Caco-2 (cell line): ENCODE results near the gene KRTAP7-1. TPM values are rescaled to one million over a fixed set of nuclear protein-coding genes. Genes with fewer than 3 reads are reported as not detected.

ENCODE experiments used
- Bru-seq: library from RNA; stranded (reverse); fragments of 400-500 nt; gene quantifications from one replicate; lab custom pipeline; 2021; lab: Mats Ljungman, UMichigan
- BruChase-seq, 2 experiments: library from RNA; stranded (reverse); fragments of 400-500 nt; gene quantifications; one replicate each; lab custom pipeline; 2021; lab: Mats Ljungman, UMichigan
- BruUV-seq: library from RNA; stranded (reverse); fragments of 400-500 nt; replicated peaks from 2 replicates; lab custom pipeline; 2021; lab: Mats Ljungman, UMichigan
- CTCF ChIA-PET: fragments of 300-600 bp; sonication (Branson Sonifier 250); formaldehyde crosslinking; loops from one replicate; lab custom pipeline; 2022; ENCODE audit warnings: antibody characterized with exemption; lab: Charles Lee
- POLR2A ChIA-PET: fragments of 300-600 bp; sonication (Branson Sonifier 250); formaldehyde crosslinking; loops from one replicate; lab custom pipeline; 2022; ENCODE audit warnings: antibody characterized with exemption; lab: Charles Lee
- DNase-seq, 2 experiments: peaks; one replicate each; pipeline versions ENCODE4 v3.0.0 to v3.0.0-alpha.2; 2020 to 2022
- H3K27me3 ChIP-seq: replicated peaks from 2 replicates; pipeline ENCODE4 v1.6.0; 2011; ENCODE audit warnings: low read length; ENCODE audit not compliant: control insufficient read depth, insufficient read depth
- H3K36me3 ChIP-seq: 2 replicates; pipeline ENCODE4 v1.5.1; 2011; ENCODE audit warnings: low read length; ENCODE audit not compliant: control insufficient read depth, insufficient read depth
- H3K4me1 ChIP-seq: fragments of 250-450 bp; sonication (Bioruptor Pico); 2 replicates; pipeline ENCODE4 v1.5.1; 2020; ENCODE audit warnings: mild to moderate bottlenecking
- H3K4me3 ChIP-seq: 2 replicates; pipeline ENCODE4 v1.5.1; 2011; ENCODE audit warnings: low read depth, mild to moderate bottlenecking, control low read depth, low read length
- H3K9me3 ChIP-seq: fragments of 250-450 bp; sonication (Bioruptor Pico); 2 replicates; pipeline ENCODE4 v1.5.1; 2020; ENCODE audit warnings: mild to moderate bottlenecking, moderate library complexity
- H3K27ac Mint-ChIP-seq: one replicate; pipeline ENCODE4 v1.8.0; 2022; ENCODE audit warnings: mixed read lengths; ENCODE audit not compliant: unreplicated experiment
- H3K27me3 Mint-ChIP-seq: one replicate; pipeline ENCODE4 v1.8.0; 2022; ENCODE audit warnings: mixed read lengths; ENCODE audit not compliant: insufficient read depth, unreplicated experiment
- H3K36me3 Mint-ChIP-seq: one replicate; pipeline ENCODE4 v1.8.0; 2022; ENCODE audit warnings: mild to moderate bottlenecking, mixed read lengths; ENCODE audit not compliant: insufficient read depth, unreplicated experiment
- H3K4me1 Mint-ChIP-seq: one replicate; pipeline ENCODE4 v1.8.0; 2022; ENCODE audit warnings: low read depth, mixed read lengths; ENCODE audit not compliant: unreplicated experiment
- H3K4me3 Mint-ChIP-seq: one replicate; pipeline ENCODE4 v1.8.0; 2022; ENCODE audit warnings: mild to moderate bottlenecking, moderate library complexity, mixed read lengths; ENCODE audit not compliant: unreplicated experiment
- H3K9me3 Mint-ChIP-seq: one replicate; pipeline ENCODE4 v1.8.0; 2022; ENCODE audit warnings: mixed read lengths; ENCODE audit not compliant: unreplicated experiment
- intact Hi-C: fragments of 100-400 bp; cut with micrococcal nuclease; formaldehyde crosslinking; loops from one replicate; pipeline ENCODE4 v1.10.0; 2022; ENCODE audit not compliant: unreplicated experiment
- long read RNA-seq: library from polyadenylated mRNA; stranded (forward); transcript quantifications from one replicate; pipeline ENCODE4 v2.0.0, GENCODE V29; 2022
- total RNA-seq: library from RNA; stranded (reverse); gene quantifications from 2 replicates; pipeline ENCODE4 v1.2.3, GENCODE V29; 2022
- TF ChIP-seq, protein P1 (sequence below), 2 experiments: fragments of 200-600 bp in 1 of 2; IDR thresholded peaks; 1 replicate in 1 of 2; 2 replicates in 1 of 2; pipeline versions ENCODE4 v1.5.1 to v1.8.0; 2011 to 2022; ENCODE audit warnings: antibody characterized with exemption in 1 of 2, control low read depth in 1 of 2, inconsistent platforms in 1 of 2, low read depth in 1 of 2, low read length in 1 of 2, mild to moderate bottlenecking in 1 of 2, moderate library complexity in 1 of 2; ENCODE audit not compliant: insufficient read depth in 1 of 2, severe bottlenecking in 1 of 2, unreplicated experiment in 1 of 2

The KRTAP7-1 gene, protein sequence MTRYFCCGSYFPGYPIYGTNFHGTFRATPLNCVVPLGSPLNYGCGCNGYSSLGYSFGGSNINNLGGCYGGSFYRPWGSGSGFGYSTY
- total RNA-seq (not detected in 2 replicates), Bru-seq, nascent RNA (not detected), BruChase-seq, experiment 1, labeled RNA remaining after a 2-hour chase (not detected), BruChase-seq, experiment 2, labeled RNA remaining after a 6-hour chase (not detected)
- long read RNA-seq = 0 reads

GRCh38 chr21:30829659-30830058 is at the start of gene KRTAP7-1:
Gene KRTAP7-1 (minus strand): TSS chr21:30829759. CDS start chr21:30829698, 61 bp downstream.
- BruUV-seq = no TSS peak
- H3K4me3 Mint-ChIP-seq = no peak within 1 kb of the TSS
- no peaks in the 10 kb centered on the region for H3K27me3 Mint-ChIP-seq
- H3K27me3 ChIP-seq = no peaks in the 10 kb centered on the region
- H3K9me3 ChIP-seq = 0 out of 2 replicates have a peak, but pooled peaks cover 4% of the 10 kb centered on the region
- no peaks in the 10 kb centered on the region for H3K4me1 Mint-ChIP-seq
- peaks cover 8% of the 10 kb centered on the region for H3K4me1 ChIP-seq
- no peaks in the 10 kb centered on the region for H3K9me3 Mint-ChIP-seq
- H3K36me3 Mint-ChIP-seq = no peaks in the 10 kb centered on the region
- ChIA-PET CTCF (no interaction called here), POLR2A (no interaction called here)
- no peak within 1 kb of the TSS for H3K27ac Mint-ChIP-seq
- intact Hi-C loops = no loop called here
- H3K4me3 ChIP-seq = no peak within 1 kb of the TSS
- TF ChIP-seq, protein P1, sequence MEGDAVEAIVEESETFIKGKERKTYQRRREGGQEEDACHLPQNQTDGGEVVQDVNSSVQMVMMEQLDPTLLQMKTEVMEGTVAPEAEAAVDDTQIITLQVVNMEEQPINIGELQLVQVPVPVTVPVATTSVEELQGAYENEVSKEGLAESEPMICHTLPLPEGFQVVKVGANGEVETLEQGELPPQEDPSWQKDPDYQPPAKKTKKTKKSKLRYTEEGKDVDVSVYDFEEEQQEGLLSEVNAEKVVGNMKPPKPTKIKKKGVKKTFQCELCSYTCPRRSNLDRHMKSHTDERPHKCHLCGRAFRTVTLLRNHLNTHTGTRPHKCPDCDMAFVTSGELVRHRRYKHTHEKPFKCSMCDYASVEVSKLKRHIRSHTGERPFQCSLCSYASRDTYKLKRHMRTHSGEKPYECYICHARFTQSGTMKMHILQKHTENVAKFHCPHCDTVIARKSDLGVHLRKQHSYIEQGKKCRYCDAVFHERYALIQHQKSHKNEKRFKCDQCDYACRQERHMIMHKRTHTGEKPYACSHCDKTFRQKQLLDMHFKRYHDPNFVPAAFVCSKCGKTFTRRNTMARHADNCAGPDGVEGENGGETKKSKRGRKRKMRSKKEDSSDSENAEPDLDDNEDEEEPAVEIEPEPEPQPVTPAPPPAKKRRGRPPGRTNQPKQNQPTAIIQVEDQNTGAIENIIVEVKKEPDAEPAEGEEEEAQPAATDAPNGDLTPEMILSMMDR (IDR thresholded peaks at IDR 0.05; ENCODE audit: insufficient read depth in 1 of 2, low read depth in 1 of 2, low read length in 1 of 2, severe bottlenecking in 1 of 2, unreplicated experiment in 1 of 2) = no peak
- no peak for DNase-seq
- no peaks in the 10 kb centered on the region for H3K36me3 ChIP-seq

DNA sequence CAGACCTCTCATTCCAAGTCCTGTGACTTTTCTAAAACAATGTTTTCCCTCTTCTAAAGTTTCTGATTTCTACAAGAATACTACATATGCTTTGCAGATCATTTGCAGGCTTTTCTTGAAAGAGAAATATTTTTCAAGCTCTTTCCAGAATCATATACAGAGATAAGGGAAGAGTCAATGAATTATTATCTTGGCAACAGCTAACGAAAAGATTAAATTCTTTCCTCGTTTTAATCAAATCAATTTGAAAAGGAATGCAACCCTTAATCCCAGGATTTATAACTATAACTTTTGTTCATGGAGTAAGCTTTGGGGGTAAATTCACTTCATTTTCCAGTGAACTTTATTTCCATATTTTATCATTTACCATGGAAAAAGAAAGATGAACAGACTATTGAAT is 45.0 kb upstream of the KRTAP7-1 start:
- ChIA-PET CTCF (no interaction called here), POLR2A (no interaction called here)
- Mint-ChIP-seq H3K36me3 (no peaks in the 10 kb centered on the region), H3K27ac (no peak overlapping the region), H3K9me3 (no peaks in the 10 kb centered on the region), H3K27me3 (peaks cover 6% of the 10 kb centered on the region), H3K4me3 (no peak overlapping the region), H3K4me1 (no peaks in the 10 kb centered on the region)
- no peak for DNase-seq
- H3K36me3 ChIP-seq = no peaks in the 10 kb centered on the region
- no peaks in the 10 kb centered on the region for H3K27me3 ChIP-seq
- BruUV-seq = no TSS peak
- no peaks in the 10 kb centered on the region for H3K4me1 ChIP-seq
- no peaks in the 10 kb centered on the region for H3K9me3 ChIP-seq
- no peak overlapping the region for H3K4me3 ChIP-seq
- intact Hi-C loops = no loop called here
- TF ChIP-seq, protein P1 (IDR thresholded peaks at IDR 0.05; ENCODE audit: insufficient read depth in 1 of 2, low read depth in 1 of 2, low read length in 1 of 2, severe bottlenecking in 1 of 2, unreplicated experiment in 1 of 2) = no peak

DNA sequence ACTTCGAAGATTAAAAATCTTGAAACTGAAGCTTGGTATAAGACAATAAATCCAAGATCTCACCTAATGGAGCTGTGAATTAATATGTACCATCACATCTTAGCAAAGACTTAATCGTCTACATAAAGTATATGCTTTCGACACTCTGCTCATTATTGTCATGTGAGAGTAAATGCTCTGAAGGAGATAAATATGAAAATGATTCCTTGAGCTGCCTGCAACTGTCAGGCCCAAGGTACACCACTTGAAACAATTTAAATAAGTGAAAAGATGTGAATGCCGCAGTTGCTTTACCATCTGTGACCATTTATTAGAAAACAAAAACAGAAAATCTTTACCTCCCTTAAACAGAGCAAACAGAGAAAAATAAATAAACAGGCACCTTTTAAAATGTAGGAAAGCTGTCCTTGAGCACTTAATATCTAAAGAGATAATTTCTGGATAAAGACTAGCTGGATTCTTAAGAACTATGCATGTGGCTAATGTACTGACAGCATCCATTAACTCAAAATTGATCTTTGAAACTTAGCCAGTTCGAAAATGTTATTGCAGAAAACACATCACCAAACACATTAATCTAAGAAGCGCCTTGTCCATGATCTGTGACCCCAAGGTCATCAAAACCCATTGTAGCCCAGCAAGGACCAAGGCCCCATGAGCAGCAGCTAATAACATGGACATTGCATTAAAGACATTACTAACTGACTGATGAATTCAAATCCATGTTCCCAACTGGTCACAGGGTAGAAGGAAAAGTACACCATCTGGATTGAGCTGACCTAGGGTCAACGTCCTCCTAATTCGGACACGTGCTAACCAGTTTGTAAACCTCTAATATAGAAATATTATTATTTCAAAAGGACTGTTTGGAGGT is 18.3 kb upstream of the KRTAP7-1 start:
- no peak for DNase-seq
- no peaks in the 10 kb centered on the region for H3K27me3 ChIP-seq
- POLR2A ChIA-PET = no interaction called here
- BruUV-seq = no TSS peak
- H3K27ac Mint-ChIP-seq = no peak overlapping the region
- no peaks in the 10 kb centered on the region for H3K36me3 ChIP-seq
- TF ChIP-seq, protein P1 (IDR thresholded peaks at IDR 0.05; ENCODE audit: insufficient read depth in 1 of 2, low read depth in 1 of 2, low read length in 1 of 2, severe bottlenecking in 1 of 2, unreplicated experiment in 1 of 2) = no peak
- no peaks in the 10 kb centered on the region for H3K4me1 ChIP-seq
- H3K9me3 Mint-ChIP-seq = no peaks in the 10 kb centered on the region
- no peaks in the 10 kb centered on the region for H3K9me3 ChIP-seq
- CTCF ChIA-PET = no interaction called here
- H3K27me3 Mint-ChIP-seq = peaks cover 7% of the 10 kb centered on the region
- intact Hi-C loops = no loop called here
- H3K4me3 ChIP-seq = no peak overlapping the region
- H3K4me1 Mint-ChIP-seq = no peaks in the 10 kb centered on the region
- no peak overlapping the region for H3K4me3 Mint-ChIP-seq
- H3K36me3 Mint-ChIP-seq = no peaks in the 10 kb centered on the region
